ENCODE data around the gene TLE3. TPM values are rescaled to one million over a fixed set of nuclear protein-coding genes. Genes with fewer than 3 reads are reported as not detected.

TLE3 gene
- total RNA-seq, 1 donor from 2014 or later = 58.8 TPM

- Histone ChIP-seq H3K27ac (no peak overlapping the region), H3K9me3 (no peaks in the 10 kb centered on the region), H3K27me3 (no peaks in the 10 kb centered on the region), H3K36me3 (peaks cover 94% of the 10 kb centered on the region), H3K4me1 (peaks cover 25% of the 10 kb centered on the region), H3K4me3 (no peak overlapping the region)
- no peak for DNase-seq
- ATAC-seq = peak; percentile 61
- intact Hi-C loops (cut with DNase I) = no loop called here
- no peak for TF ChIP-seq CTCF (IDR thresholded peaks at IDR 0.05)
Measured at GRCh38 chr15:70065006-70065722, 32.6 kb downstream of the TLE3 start.

- intact Hi-C loops (cut with DNase I) = no loop called here
- Histone ChIP-seq H3K36me3 (peaks cover 94% of the 10 kb centered on the region), H3K9me3 (no peaks in the 10 kb centered on the region), H3K27me3 (no peaks in the 10 kb centered on the region), H3K4me3 (no peak overlapping the region), H3K4me1 (peaks cover 25% of the 10 kb centered on the region), H3K27ac (no peak overlapping the region)
- no peak for ATAC-seq
- no peak for TF ChIP-seq CTCF (IDR thresholded peaks at IDR 0.05)
- no peak for DNase-seq
Measured at GRCh38 chr15:70064441-70064840, 33.3 kb downstream of the TLE3 start.

- Histone ChIP-seq H3K36me3 (peaks cover 94% of the 10 kb centered on the region), H3K27me3 (no peaks in the 10 kb centered on the region), H3K4me1 (peaks cover 25% of the 10 kb centered on the region), H3K4me3 (no peak overlapping the region), H3K9me3 (no peaks in the 10 kb centered on the region), H3K27ac (no peak overlapping the region)
- no peak for TF ChIP-seq CTCF (IDR thresholded peaks at IDR 0.05)
- no peak for DNase-seq
- no peak for ATAC-seq
- intact Hi-C loops (cut with DNase I) = no loop called here
Measured at GRCh38 chr15:70063980-70064379, 33.7 kb downstream of the TLE3 start.

GRCh38 chr15:70063261-70063925 is 34.3 kb downstream of the TLE3 start:
- no peak for ATAC-seq
- no peak overlapping the region for H3K27ac ChIP-seq
- DNase-seq = peak; percentile 31
- H3K36me3 ChIP-seq = peaks cover 94% of the 10 kb centered on the region
- H3K27me3 ChIP-seq = no peaks in the 10 kb centered on the region
- no peak overlapping the region for H3K4me3 ChIP-seq
- H3K9me3 ChIP-seq = no peaks in the 10 kb centered on the region
- intact Hi-C loops (cut with DNase I) = no loop called here
- H3K4me1 ChIP-seq = peaks cover 25% of the 10 kb centered on the region
- TF ChIP-seq CTCF (IDR thresholded peaks at IDR 0.05) = no peak

GRCh38 chr15:70062321-70062956 is 35.3 kb downstream of the TLE3 start:
- intact Hi-C loops (cut with DNase I) = no loop called here
- ATAC-seq = no peak
- no peak for TF ChIP-seq CTCF (IDR thresholded peaks at IDR 0.05)
- DNase-seq = peak; percentile 63
- H3K27me3 ChIP-seq = no peaks in the 10 kb centered on the region
- H3K4me1 ChIP-seq = peaks cover 25% of the 10 kb centered on the region
- no peak overlapping the region for H3K27ac ChIP-seq
- no peak overlapping the region for H3K4me3 ChIP-seq
- H3K9me3 ChIP-seq = no peaks in the 10 kb centered on the region
- peaks cover 96% of the 10 kb centered on the region for H3K36me3 ChIP-seq
